KOPT-K1 (cell line): ENCODE data around the gene MSMB.
"Not testable (repeated sequence)": the region's sequence is repeated elsewhere in the genome, so short reads cannot be mapped to it uniquely, and the experiment has no call there.

ENCODE experiments used
- H3K27ac ChIP-seq: fragments of 200-600 bp; sonication (generic); 2 replicates; pipeline ENCODE4 v1.5.1; 2016; ENCODE audit warnings: antibody characterized with exemption, mild to moderate bottlenecking, low read depth, low read length; ENCODE audit not compliant: poor library complexity, severe bottlenecking
- H3K36me3 ChIP-seq: fragments of 200-600 bp; sonication (generic); 2 replicates; pipeline ENCODE4 v1.5.1; 2017; ENCODE audit warnings: antibody characterized with exemption, mild to moderate bottlenecking, low read length, moderate library complexity; ENCODE audit not compliant: insufficient read depth
- H3K9me3 ChIP-seq: fragments of 200-600 bp; sonication (generic); 2 replicates; pipeline ENCODE4 v1.5.1; 2017; ENCODE audit warnings: antibody characterized with exemption, low read length, mild to moderate bottlenecking; ENCODE audit not compliant: insufficient read depth, poor library complexity, severe bottlenecking

MSMB gene

DNA sequence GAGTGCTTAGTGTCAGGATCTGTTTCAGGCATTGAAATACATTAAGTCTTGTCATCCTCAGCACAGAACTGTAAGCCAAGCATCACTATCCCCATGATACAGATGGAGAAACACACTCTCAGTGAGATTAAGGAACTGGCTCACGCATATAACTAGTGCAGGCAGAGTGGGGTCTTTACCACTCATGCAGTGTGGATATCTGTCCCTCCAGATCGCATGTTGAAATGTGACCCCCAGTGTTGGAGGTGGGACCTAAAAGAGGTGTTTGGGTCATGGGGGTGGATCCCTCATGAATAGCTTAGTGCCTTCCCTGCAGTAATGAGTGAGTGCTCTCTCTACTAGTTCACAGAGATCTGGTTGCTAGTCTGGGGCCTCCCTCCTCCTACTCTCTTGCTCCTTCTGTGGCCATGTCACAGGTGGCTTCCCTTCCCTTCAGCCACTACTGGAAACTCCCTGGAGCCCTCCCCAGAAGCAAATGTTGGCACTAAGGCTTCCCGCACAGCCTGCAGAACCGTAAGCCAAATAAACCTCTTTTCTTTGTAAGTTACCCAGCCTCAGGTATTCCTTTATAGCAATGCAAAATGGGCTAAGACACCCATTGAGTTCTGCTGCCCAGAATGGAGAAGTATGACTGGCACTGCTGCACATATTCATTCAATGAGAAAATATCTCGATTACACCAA, 31.8 kb upstream of the MSMB start:
- Histone ChIP-seq H3K36me3 (no peaks in the 10 kb centered on the region), H3K27ac (peak overlapping the region; percentile 42), H3K9me3 (no peaks in the 10 kb centered on the region)

- Histone ChIP-seq H3K36me3 (no peaks in the 10 kb centered on the region), H3K27ac (peak overlapping the region; percentile 42), H3K9me3 (no peaks in the 10 kb centered on the region)
Observed at GRCh38 chr10:46077141-46077554, 31.1 kb upstream of the MSMB start.

GRCh38 chr10:46075869-46076268, 29.8 kb upstream of the MSMB start:
- H3K27ac ChIP-seq: no peak overlapping the region
- H3K9me3 ChIP-seq: no peaks in the 10 kb centered on the region
- H3K36me3 ChIP-seq: no peaks in the 10 kb centered on the region

DNA sequence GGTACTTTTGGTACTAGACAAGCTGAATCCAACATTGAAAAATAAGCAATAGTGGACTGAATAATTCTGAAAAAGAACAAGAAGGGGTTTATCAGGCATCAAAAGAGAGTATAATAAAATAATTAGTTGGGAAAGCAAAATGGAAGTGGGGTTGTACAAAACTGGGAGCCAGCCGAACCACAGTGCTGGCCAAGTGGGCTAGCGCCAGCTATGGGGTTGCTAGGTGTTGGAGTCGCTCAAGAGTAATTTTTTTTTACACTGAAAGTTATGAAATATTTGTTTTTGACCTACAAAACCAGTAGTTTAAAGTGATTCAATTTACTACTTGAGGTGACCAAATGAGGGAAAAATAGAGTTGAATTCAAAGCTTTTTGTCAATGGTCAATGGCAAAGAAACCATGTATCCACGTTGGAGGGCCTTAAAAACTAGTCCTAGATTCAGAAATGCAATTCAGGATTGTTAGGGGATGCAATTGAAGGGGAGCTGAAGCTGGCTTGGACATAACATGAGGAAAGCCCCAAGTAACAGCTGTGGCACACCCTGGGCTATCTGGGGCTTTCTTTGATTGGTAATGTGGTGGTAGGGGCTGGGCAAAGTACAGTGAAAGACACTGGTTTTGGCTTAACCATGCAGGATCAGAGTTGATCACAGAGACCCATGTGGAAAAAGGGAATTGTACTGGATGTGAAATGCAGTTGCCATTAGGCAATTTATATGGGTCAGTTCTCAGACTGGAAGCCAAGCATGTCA, 28.3 kb upstream of the MSMB start:
- Histone ChIP-seq H3K27ac (no peak overlapping the region), H3K9me3 (no peaks in the 10 kb centered on the region), H3K36me3 (no peaks in the 10 kb centered on the region)

DNA sequence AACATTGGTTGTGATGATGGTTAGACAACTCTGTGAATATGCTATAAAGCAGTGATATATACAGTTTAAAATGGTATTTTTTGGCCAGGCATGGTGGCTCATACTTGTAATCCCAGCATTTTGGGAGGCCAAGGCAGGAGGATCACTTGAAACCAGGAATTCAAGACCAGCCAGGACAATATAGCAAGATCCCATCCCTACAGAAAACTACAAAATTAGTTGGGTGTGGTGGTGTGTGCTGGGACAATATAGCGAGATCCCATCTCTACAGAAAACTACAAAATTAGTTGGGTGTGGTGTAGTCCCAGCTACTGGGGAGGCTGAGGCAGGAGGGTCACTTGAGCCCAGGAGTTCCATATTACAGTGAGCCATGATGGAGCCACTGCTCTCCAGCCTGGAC, 27.5 kb upstream of the MSMB start:
- no peaks in the 10 kb centered on the region for H3K9me3 ChIP-seq
- no peak overlapping the region for H3K27ac ChIP-seq
- no peaks in the 10 kb centered on the region for H3K36me3 ChIP-seq

DNA sequence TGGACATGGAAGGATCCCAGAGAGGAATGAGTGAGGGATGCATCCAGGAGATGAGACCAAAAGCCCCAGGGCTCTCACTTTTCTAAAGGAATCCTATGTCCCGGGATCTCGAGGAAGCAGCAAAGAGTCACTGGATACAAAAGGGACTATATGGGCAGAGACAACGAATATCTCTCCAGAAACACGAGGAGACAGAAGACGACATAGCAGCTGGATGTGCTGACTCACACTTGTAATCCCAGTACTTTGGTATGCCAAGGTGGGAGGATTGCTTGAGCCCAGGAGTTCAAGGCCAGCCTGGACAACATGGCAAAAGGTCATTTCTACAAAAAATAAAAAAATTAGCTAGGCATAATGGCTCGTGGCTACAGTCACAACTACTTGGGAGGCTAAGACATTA, 24.7 kb upstream of the MSMB start:
- no peaks in the 10 kb centered on the region for H3K36me3 ChIP-seq
- H3K9me3 ChIP-seq: no peaks in the 10 kb centered on the region
- no peak overlapping the region for H3K27ac ChIP-seq

DNA sequence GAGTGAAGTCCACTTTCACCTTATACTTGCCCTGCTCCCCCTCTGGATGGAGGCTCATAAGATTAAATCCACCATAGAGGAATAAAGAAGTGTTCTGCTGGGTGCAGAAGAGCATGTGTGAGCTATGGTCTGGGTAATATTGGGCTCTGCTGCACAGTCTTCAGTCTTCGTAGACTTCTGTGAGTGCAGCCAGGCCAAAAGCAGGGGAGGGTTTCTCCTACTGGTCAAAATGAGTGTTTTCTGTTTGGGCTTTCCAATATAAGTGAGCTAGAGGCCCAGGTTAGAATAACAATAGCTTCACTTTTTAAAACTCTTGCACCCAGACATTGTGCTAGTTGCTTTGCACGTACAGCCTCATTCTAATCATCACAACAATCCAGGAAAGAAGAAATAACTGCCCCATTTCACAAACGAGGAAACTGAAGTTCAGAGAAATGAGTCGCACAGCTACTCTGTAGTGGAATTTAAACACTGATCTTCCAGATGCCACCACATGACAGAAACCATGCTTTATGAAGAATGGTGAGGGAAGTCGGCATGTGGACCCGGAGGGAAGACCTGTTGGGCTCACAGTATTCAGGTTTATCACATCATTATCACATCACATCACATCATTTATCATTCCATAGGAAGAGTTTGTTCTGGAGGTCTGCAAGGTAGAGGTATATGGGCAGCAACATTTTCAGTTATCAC, 23.8 kb upstream of the MSMB start:
- Histone ChIP-seq H3K27ac (no peak overlapping the region), H3K36me3 (no peaks in the 10 kb centered on the region), H3K9me3 (no peaks in the 10 kb centered on the region)

DNA sequence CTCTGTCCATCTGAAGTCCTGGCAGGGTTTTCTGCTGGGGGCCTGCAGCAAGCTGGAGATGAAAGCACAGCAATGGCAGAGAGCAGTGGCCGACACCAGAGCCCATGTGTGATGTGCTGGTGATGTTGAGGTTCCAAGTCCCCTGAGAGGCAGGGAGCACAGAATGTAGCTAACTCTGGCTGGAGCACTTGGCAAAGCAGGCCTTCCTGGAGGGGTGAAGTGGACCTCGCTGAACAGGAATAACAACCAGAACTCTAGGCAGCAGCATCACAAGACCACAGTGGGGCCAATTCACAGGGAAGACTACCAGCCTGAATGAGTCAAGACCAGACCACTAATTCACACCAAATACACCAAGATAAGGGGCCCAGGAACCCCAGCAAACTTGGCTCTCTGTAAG, 22.8 kb upstream of the MSMB start:
- H3K27ac ChIP-seq: no peak overlapping the region
- no peaks in the 10 kb centered on the region for H3K36me3 ChIP-seq
- H3K9me3 ChIP-seq: no peaks in the 10 kb centered on the region

DNA sequence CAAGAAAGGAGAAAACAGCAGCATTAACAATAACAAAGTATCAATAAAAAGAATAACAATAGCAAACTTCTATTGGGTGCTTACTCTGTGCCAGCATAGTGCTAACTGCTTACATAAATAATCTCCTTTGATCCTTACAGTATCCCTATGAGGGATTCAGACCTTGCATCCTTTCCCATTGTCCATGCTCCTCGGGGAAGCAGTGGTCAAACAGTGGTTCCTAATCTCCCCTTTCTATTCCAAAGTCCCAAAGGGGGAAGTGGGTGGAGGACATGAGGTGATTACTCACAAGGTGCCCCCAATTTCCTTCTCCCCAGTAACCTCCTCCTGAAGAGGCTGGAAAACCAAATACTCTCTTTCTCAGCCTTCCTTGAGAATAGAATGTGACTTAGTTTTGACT, 22.0 kb upstream of the MSMB start:
- no peaks in the 10 kb centered on the region for H3K36me3 ChIP-seq
- no peak overlapping the region for H3K27ac ChIP-seq
- H3K9me3 ChIP-seq: no peaks in the 10 kb centered on the region

DNA sequence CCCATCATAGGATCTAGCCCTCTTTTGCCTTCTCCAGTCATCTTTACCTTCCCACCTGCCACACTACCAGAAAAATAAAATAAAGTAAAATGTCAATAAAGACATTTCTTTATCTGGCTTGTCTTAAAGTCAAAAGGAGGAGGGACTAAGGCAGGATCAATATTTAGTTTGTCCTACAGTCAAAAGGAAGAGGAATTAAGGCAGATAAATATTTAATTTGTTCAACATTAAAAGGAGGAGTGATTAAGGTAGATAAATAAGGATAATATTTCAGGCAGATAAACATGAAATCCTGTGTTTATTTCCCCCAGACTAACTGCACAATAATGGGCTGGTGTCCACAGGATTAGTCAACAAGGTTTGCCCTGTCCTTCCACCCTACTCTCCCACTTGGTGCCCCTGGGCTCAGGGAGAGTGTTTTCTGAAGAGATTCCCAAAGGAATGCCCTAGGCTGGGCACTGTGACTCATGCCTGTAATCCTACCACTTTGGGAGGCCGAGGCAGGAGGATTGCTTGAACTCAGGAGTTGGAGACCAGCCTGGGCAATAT, 18.3 kb upstream of the MSMB start:
- Histone ChIP-seq H3K36me3 (no peaks in the 10 kb centered on the region), H3K9me3 (no peaks in the 10 kb centered on the region), H3K27ac (no peak overlapping the region)

- no peak overlapping the region for H3K27ac ChIP-seq
- no peaks in the 10 kb centered on the region for H3K36me3 ChIP-seq
- H3K9me3 ChIP-seq: no peaks in the 10 kb centered on the region
Observed at GRCh38 chr10:46062723-46063428, 16.8 kb upstream of the MSMB start.

DNA sequence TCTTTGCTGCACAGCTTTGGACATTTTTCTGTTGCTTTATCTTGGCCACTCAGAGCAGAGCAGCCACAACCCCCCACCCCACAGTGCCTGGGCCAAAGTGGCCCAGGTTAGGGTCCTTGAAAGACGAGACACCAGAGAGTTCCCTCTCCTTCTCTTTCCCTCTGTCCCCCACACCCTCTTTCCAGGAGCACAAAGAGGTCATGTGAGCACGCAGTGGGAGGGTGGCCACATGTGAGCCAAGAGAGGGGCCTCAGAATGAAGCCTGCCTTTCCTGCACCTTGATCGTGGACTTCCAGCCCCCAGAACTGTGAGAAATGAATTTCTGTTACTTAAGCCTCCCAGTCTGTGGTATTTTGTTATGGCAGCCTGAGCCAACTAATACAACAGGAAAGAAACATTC, 14.6 kb upstream of the MSMB start:
- H3K9me3 ChIP-seq: peaks cover 11% of the 10 kb centered on the region

DNA sequence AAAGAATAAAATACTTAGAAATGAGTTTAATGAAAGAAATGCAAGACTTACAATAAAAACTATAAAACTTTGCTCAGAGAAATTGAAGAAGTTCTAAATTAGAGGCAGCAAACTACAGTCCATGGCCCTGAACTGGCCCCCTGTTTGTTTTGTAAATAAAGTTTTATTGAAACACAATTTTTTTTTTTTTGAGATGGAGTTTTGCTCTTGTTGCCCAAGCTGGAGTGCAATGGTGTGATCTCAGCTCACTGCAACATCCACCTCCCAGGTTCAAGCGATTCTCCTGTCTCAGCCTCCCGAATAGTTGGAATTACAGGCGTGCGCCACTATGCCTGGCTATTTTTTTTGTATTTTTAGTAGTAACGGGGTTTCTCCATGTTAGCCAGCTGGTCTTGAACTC, 11.9 kb upstream of the MSMB start:
- not testable (repeated sequence) for H3K27ac ChIP-seq, H3K36me3 ChIP-seq
- H3K9me3 ChIP-seq: peaks cover 11% of the 10 kb centered on the region

More for the DNA sequence above, 14.6 kb upstream of the MSMB start:
- H3K27ac ChIP-seq: no peak overlapping the region
- H3K36me3 ChIP-seq: no peaks in the 10 kb centered on the region

DNA sequence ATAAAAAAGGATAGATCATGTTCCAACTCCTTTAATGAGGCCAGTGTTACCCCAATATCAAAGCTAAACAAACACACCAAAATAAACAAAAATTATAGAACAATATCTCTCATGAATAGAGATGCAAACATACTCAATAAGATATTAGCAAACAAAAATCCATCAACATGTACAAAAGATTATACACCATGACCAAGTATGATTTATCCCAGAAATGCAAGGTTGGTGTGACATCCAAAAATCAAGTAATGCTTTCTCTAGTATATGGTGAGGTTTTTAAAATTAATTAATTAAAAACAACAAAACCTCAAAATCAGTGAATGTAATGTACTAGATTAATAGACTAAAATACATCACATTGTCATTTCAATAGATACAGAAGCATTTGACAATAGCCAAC, 11.0 kb upstream of the MSMB start:
- no peak overlapping the region for H3K27ac ChIP-seq
- H3K36me3 ChIP-seq: no peaks in the 10 kb centered on the region
- peaks cover 11% of the 10 kb centered on the region for H3K9me3 ChIP-seq

GRCh38 chr10:46055771-46056170, 9.7 kb upstream of the MSMB start:
- Histone ChIP-seq H3K9me3 (peaks cover 11% of the 10 kb centered on the region), H3K27ac (no peak overlapping the region), H3K36me3 (no peaks in the 10 kb centered on the region)
